ENCODE measurements around the gene BANP.
"Not testable (repeated sequence)": the region's sequence is repeated elsewhere in the genome, so short reads cannot be mapped to it uniquely, and the experiment has no call there.

The BANP gene

DNA sequence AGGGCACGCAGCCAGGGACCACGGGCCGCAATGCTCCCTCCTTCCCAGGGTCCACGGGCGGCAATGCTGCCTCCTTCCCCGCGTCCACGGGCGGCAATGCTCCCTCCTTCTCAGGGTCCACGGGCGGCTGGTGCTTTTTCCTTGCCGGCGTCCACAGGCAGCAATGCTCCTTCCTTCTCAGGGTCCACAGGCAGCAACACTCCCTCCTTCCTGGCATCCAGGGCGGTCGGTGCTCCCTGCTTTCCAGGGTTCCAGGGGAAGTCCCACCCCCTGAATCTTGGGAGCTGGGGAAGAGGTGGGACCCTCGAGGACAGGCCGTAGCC, 143.0 kb downstream of the BANP start:
- not testable (repeated sequence) for DNase-seq (ENCODE audit: low read depth); H3K4me3 ChIP-seq (ENCODE audit: low read length)

DNA sequence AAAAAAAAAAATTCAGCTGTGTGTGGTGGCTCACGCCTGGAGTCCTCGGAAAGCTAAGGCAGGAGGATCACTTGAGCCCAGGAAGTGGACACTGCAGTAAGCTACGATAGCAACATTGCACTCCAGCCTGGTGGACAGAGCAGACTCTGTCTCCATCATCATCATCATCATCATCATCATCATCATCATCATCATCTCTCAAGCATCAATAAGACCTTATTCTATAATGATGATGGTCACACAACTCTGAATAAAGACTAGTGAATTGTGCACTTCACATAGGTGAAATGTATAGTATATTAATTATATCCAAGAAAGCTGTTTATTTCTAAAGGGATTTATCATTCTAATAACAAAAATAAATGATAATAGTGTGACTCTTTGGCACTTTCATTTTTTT, 143.7 kb downstream of the BANP start:
- not testable (repeated sequence) for H3K4me3 ChIP-seq (ENCODE audit: low read length); DNase-seq (ENCODE audit: low read depth)

DNA sequence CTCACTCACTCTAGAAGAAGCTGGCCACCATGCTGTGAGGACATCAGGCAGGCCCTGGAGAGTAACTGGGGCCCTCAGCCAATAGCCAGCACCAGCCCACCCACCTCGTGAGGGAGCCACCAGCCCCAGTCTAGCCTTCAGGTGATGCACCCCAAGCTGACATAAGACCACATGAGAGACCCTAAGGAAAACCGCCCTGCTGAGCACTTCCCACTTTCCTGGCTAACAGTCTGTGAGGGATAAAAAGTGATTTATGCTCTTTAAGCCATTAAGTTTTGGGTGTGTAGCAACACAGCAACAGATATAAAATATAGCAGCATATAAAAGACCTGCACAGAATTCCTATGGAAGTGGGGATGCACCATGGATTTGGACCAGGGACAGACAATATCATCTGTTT, 145.4 kb downstream of the BANP start:
- H3K4me3 ChIP-seq (ENCODE audit: low read length); DNase-seq (ENCODE audit: low read depth): not testable (repeated sequence)

DNA sequence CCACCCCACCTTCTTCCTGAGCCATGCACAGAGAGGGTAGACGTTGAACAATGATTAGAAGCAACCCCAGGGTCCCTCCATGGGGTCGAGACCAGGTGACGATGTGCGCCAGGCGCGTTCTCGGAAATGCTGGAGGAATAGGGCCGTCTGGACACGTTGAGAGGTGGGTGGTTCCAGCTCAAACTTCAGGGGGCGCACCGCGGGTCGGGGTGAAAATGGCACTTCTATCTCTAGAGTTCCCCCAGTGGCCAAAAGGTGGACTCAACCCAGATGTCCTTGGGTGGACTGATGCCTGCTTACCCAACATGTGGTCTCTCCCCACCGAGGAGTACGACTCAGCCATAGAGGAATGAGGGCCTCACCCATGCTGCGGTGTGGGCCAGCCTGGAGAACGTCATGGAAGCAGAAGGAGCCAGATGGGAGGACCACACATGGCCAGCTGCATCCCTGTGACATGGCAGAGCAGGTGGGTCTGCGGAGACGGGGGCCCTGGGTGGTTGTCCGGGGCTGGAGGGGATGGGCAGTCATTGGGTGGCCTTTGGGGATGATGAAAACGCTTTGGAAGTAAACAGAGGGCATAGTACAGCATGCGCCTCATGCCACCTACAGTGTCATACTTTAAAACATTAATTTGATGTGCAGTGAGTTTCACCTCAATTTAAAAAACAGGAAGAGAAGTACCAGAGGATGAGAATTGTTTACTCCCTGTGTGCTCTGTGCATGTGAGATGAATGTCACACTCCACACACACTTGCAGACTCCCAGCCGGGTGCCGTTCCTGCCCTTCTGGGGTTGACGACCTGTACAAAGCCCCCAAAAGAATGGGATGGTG, 147.7 kb downstream of the BANP start:
- not testable (repeated sequence) for H3K4me3 ChIP-seq (ENCODE audit: low read length)
- TF ChIP-seq, protein P1, sequence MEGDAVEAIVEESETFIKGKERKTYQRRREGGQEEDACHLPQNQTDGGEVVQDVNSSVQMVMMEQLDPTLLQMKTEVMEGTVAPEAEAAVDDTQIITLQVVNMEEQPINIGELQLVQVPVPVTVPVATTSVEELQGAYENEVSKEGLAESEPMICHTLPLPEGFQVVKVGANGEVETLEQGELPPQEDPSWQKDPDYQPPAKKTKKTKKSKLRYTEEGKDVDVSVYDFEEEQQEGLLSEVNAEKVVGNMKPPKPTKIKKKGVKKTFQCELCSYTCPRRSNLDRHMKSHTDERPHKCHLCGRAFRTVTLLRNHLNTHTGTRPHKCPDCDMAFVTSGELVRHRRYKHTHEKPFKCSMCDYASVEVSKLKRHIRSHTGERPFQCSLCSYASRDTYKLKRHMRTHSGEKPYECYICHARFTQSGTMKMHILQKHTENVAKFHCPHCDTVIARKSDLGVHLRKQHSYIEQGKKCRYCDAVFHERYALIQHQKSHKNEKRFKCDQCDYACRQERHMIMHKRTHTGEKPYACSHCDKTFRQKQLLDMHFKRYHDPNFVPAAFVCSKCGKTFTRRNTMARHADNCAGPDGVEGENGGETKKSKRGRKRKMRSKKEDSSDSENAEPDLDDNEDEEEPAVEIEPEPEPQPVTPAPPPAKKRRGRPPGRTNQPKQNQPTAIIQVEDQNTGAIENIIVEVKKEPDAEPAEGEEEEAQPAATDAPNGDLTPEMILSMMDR (conservative IDR thresholded peaks at IDR 0.05; ENCODE audit: low read length) = peak; percentile 35
- DNase-seq (ENCODE audit: low read depth) = peak; percentile 82

DNA sequence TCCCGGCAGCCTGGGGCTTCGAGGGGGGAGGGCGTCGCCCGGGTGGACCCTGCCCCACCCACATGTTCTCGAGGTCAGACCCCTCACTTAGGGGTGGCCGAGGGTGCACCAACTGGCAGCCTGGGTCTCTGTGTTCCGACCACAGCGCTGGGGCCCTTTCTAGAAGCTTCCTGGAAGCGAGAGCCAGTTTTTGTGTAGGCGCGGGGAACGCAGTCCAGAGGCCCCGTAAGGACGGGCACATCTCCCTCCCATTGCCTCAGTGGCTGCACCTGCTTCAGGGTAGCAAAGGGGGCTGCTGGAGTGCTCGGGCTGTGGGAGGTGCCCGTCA, 148.3 kb downstream of the BANP start:
- DNase-seq (ENCODE audit: low read depth) = no peak
- TF ChIP-seq, protein P1 (conservative IDR thresholded peaks at IDR 0.05; ENCODE audit: low read length) = no peak
- H3K4me3 ChIP-seq (ENCODE audit: low read length) = no peak overlapping the region

DNA sequence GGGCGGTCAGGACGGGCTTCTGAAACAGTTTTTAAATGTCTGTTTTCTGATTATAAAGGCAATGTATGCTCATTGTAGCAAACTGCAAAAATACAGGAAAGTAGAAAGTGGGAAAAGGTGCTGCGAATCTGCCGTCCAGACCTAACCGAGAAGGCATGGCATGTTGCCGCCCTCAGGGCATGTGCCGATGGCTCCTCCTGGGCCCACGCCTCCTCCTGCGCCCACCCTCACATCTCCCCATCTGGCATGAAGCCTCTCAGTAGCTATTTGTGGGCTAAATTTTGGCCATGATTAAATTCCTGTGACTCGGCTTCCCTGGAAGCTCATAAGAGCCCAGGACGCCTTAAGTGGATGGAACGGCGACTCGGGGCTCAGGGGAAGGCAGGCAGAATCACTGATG, 148.7 kb downstream of the BANP start:
- not testable (repeated sequence) for H3K4me3 ChIP-seq (ENCODE audit: low read length); DNase-seq (ENCODE audit: low read depth)

DNA sequence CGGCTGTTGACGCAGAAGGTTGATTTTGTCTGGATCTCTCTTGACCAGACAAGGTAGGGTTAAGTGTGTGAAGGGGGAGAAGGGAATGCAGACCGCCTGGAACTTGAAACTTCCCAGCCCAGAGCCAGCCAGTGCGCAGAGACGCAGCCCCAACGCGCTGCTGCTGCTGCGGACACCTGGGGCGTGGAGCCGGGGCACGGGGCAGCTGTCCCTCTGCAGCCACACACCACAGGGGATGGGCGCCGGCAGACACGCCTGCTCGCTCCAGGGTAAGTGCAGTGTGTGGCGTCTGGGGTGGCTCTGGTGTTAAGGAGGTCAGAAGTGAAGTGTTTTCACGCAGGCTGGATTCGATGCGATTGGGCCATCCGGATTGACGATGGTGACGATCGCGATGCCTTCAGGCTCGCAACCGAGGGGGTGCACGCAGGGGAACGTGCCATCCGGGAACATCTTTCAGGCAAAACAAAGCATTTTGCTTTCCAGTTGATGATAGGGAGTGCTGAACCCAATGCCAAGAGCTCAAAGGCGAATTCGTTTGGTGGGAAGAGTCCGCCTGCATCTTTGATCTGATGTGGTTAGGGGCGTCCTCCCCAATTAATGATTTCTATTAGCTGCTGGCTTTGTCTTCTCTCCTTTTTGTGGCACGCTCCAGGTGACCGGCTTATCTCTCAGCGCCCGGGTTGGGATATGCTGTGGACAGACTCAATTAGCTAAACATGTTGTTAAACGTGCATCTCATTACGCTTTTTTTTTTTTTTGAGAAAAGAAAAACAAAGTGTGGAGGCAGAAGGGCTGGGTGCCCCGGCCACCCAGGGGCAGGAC, 149.8 kb downstream of the BANP start:
- not testable (repeated sequence) for H3K4me3 ChIP-seq (ENCODE audit: low read length); DNase-seq (ENCODE audit: low read depth)

DNA sequence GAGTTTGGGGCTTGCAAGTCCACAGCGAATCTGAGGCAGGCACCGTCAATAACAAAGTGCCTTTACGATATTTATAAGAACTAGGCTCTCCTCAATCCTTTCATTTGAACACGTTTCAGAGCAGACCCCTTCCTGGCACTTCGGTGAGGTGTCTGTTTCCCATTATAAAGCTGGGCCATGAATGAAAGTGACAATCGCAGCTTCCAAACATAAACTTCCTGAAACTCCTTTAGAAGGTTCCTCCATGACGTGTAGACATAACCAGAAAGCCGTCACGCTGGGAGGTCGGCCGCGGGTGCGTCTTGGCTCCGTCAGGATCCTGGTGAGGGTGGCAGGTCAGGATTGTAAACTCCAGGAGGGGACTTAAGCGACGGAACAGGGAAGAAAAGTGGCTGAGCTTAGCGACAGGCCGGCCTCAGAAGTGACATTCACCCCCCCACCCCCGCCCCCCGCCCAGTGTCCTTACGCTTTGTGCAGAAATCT, 150.4 kb downstream of the BANP start:
- H3K4me3 ChIP-seq (ENCODE audit: low read length); DNase-seq (ENCODE audit: low read depth): not testable (repeated sequence)

DNA sequence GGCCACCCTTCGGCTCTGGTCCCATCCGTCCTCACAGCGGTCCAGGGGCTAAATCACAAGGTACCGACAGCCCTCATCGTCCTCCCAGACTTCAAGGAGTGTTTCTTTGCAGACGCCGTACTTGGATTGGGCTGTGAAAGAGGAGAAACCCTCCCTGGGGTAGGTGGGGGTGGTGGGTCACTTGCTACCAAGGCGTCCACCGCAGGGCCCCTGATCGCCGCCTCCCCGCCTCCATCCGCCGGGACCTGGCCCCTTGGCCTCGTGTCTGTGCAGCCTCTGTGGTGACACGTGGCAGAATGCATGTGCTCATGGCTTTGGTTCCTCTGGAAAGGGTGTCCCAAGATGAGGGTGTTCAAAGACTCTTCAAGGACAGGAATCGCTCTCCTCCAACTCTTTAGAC, 151.4 kb downstream of the BANP start:
- no peak overlapping the region for H3K4me3 ChIP-seq (ENCODE audit: low read length)
- no peak for DNase-seq (ENCODE audit: low read depth)
- TF ChIP-seq, protein P1 (conservative IDR thresholded peaks at IDR 0.05; ENCODE audit: low read length) = no peak

DNA sequence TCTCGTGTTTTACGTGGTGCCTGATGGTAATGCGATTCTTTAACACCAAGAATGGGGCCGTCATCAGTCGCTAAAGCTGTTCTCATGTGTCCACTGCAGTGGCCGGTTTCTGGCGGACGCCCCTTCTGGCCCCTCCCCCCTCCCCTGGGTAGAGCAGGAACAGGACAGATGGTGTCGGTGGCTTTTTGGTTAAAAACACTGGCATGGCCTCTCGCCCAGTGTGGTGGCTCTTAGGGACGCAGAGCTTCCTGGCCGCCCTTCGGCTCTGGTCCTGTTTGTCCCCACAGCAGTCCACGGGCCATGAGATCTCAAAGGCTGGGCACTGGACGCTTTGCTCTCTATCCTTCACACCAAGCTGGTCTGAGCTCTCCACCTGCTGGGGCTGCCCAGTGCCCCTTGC, 151.8 kb downstream of the BANP start:
- TF ChIP-seq, protein P1 (conservative IDR thresholded peaks at IDR 0.05; ENCODE audit: low read length) = no peak
- no peak for DNase-seq (ENCODE audit: low read depth)
- no peak overlapping the region for H3K4me3 ChIP-seq (ENCODE audit: low read length)
